Renal cortex interstitium (tissue), 15 donors: ENCODE measurements around the gene ANXA4. TPM values are rescaled to one million over a fixed set of nuclear protein-coding genes. Genes with fewer than 3 reads are reported as not detected.

Experiments used
- DNase-seq, 11 donors: peaks; one replicate each; pipeline ENCODE4 v3.0.0-alpha.2; 2013; ENCODE audit warnings: low read depth in 9 of 11, low spot score in 4 of 11; ENCODE audit errors: extremely low read depth in 1 of 11
- long read RNA-seq, 16 experiments: transcript quantifications; one replicate each; lab custom pipeline, GENCODE V29; 2026
- polyA plus RNA-seq, 3 donors: library from polyadenylated mRNA; unstranded; fragments of 120-200 nt; gene quantifications; one replicate each; pipeline ENCODE4 v1.2.1, GENCODE V29; 2013; ENCODE audit not compliant: insufficient read length in 3 of 3

ANXA4 gene
- polyA plus RNA-seq, result 100 to 1,000 TPM; 217 to 275 (median 226) TPM
- long read RNA-seq, donor 1, full-length matches to known transcripts, result 46 of 87 reads
- long read RNA-seq, donor 1, partial matches to known transcripts, result 24 of 87 reads
- long read RNA-seq, donor 1, other reads (novel, unspliced or antisense), result 17 of 87 reads
- long read RNA-seq, donor 2, full-length matches to known transcripts, result 21 of 161 reads
- long read RNA-seq, donor 2, partial matches to known transcripts, result 130 of 161 reads
- long read RNA-seq, donor 2, other reads (novel, unspliced or antisense), result 10 of 161 reads
- long read RNA-seq, donor 3, full-length matches to known transcripts, result 49 of 168 reads
- long read RNA-seq, donor 3, partial matches to known transcripts, result 68 of 168 reads
- long read RNA-seq, donor 3, other reads (novel, unspliced or antisense), result 51 of 168 reads
- long read RNA-seq, donor 4, full-length matches to known transcripts, result 34 of 207 reads
- long read RNA-seq, donor 4, partial matches to known transcripts, result 126 of 207 reads
- long read RNA-seq, donor 4, other reads (novel, unspliced or antisense), result 47 of 207 reads
- long read RNA-seq, donor 5, result 0 reads
- long read RNA-seq, donor 6, full-length matches to known transcripts, result 49 of 104 reads
- long read RNA-seq, donor 6, partial matches to known transcripts, result 37 of 104 reads
- long read RNA-seq, donor 6, other reads (novel, unspliced or antisense), result 18 of 104 reads
- long read RNA-seq, donor 7, full-length matches to known transcripts, result 48 of 117 reads
- long read RNA-seq, donor 7, partial matches to known transcripts, result 31 of 117 reads
- long read RNA-seq, donor 7, other reads (novel, unspliced or antisense), result 38 of 117 reads
- long read RNA-seq, donor 8, full-length matches to known transcripts, result 88 of 385 reads
- long read RNA-seq, donor 8, partial matches to known transcripts, result 192 of 385 reads
- long read RNA-seq, donor 8, other reads (novel, unspliced or antisense), result 105 of 385 reads
- long read RNA-seq, donor 9, transcript ANXA4-201 (13 exons, 2,799 nt), result major isoform, 46 of 109 reads
- long read RNA-seq, donor 9, partial matches to known transcripts, result 63 of 109 reads
- long read RNA-seq, donor 9, other reads (novel, unspliced or antisense), result 0 of 109 reads
- long read RNA-seq, donor 10, full-length matches to known transcripts, result 56 of 183 reads
- long read RNA-seq, donor 10, partial matches to known transcripts, result 105 of 183 reads
- long read RNA-seq, donor 10, other reads (novel, unspliced or antisense), result 22 of 183 reads
- long read RNA-seq, donor 11, full-length matches to known transcripts, result 31 of 69 reads
- long read RNA-seq, donor 11, partial matches to known transcripts, result 31 of 69 reads
- long read RNA-seq, donor 11, other reads (novel, unspliced or antisense), result 7 of 69 reads
- long read RNA-seq, donor 12, transcript ANXA4-201 (13 exons, 2,799 nt), result major isoform, 20 of 49 reads
- long read RNA-seq, donor 12, partial matches to known transcripts, result 12 of 49 reads
- long read RNA-seq, donor 12, other reads (novel, unspliced or antisense), result 16 of 49 reads
- long read RNA-seq, donor 13, full-length matches to known transcripts, result 68 of 253 reads
- long read RNA-seq, donor 13, partial matches to known transcripts, result 157 of 253 reads
- long read RNA-seq, donor 13, other reads (novel, unspliced or antisense), result 28 of 253 reads
- long read RNA-seq, donor 14, full-length matches to known transcripts, result 50 of 135 reads
- long read RNA-seq, donor 14, partial matches to known transcripts, result 64 of 135 reads
- long read RNA-seq, donor 14, other reads (novel, unspliced or antisense), result 21 of 135 reads
- long read RNA-seq, donor 15, transcript ANXA4-201 (13 exons, 2,799 nt), result major isoform, 18 of 47 reads
- long read RNA-seq, donor 15, partial matches to known transcripts, result 28 of 47 reads
- long read RNA-seq, donor 15, other reads (novel, unspliced or antisense), result 0 of 47 reads
- long read RNA-seq, donor 16, full-length matches to known transcripts, result 139 of 341 reads
- long read RNA-seq, donor 16, partial matches to known transcripts, result 142 of 341 reads
- long read RNA-seq, donor 16, other reads (novel, unspliced or antisense), result 60 of 341 reads

DNA sequence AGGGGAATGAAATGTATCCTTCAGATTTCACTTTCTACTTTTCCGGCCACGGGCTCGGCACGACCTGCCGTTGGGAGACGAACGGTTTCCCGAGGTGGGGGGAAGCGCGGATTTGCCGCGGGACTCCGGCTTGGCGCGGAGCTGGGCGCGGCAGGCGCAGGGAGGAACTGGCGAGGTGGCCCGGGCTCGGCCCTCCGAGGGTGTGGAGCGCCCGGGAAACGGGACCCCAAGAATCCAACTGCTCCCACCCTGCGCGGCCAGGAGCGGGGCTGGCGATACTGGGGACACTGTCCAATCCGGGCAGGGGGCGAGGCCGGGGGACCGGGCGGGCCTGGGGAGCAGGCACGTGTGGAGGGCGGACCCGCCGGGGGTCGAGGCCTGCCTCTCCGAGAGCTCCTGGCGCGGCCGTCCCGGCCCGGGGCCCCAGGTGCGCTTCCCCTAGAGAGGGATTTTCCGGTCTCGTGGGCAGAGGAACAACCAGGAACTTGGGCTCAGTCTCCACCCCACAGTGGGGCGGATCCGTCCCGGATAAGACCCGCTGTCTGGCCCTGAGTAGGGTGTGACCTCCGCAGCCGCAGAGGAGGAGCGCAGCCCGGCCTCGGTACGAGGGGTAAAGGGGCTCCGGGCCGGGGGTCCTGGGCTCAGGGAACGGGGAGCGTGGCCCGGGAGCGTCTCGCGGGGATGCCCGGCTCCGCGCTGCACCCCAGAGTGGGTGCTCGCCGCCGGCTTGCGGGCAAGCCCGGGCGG is at the start of gene ANXA4:
Gene ANXA4, plus strand, starts transcription at position 560 of the 747 bp plus-strand sequence. CDS start 39,432 bp downstream, outside the sequence.
- peak in 6 of 11 donors; percentile 46 to 73 (median 64) for DNase-seq

DNA sequence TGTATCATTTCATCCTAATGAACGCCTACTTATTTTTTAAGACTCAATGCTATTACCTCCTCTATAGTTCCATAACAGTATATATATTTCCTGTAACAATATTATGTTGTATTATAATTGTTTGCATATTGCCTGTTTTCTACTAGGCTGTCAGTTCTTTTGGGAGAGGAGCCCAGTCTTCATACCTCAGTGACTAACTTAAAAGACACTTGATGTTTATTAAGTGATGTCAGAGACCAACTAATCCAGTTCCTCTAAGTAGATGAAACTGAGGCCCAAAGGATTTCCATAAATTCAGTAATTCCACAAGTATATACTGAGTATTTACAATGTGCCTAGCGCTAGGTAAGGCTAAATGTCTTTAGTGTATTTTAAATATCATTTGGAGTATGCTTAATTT is 49.5 kb upstream of the ANXA4 start:
- DNase-seq, result no peak

- DNase-seq, result no peak
These were observed 48.7 kb upstream of the ANXA4 start for GRCh38 chr2:69693059-69693774.

GRCh38 chr2:69693775-69694450 is 48.0 kb upstream of the ANXA4 start:
- DNase-seq, result no peak

- no peak for DNase-seq
These were observed 46.8 kb upstream of the ANXA4 start for GRCh38 chr2:69694894-69695849.

DNA sequence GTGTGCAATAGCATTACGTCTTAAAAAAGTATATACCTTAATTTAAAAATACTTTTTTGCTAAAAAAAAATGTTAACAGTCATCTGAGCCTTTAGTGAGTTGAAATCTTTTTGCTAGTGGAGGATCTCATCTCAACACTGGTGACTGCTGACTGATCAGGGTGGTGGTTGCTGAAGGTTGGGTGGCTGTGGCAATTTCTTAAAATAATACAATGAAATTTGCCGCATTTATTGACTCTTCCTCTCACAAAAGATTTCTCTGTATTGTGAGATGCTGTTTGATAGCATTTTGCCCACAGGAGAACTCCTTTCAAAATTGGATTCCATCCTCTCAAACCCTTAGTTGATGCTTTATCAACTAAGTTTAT is 46.1 kb upstream of the ANXA4 start:
- DNase-seq, result no peak

DNA sequence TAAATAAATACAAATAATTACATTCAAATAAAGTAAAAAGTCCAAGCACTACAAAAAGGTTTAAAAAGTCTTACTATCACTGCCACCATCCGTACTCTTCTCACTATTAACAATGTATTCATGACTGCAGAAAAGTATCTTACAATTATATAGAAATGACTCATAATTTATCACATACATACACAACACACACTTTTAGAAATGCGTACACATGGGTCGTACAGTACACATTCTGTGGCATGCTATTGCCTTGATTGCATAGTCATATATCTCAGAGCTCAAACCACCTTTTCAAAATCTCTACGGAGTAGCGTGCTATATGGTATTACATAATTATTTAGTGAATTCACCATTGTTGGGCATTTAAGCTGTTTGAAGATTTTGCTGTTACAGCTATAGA is 41.6 kb upstream of the ANXA4 start:
- no peak for DNase-seq

GRCh38 chr2:69701100-69701945 is 40.6 kb upstream of the ANXA4 start:
- DNase-seq, result no peak

DNA sequence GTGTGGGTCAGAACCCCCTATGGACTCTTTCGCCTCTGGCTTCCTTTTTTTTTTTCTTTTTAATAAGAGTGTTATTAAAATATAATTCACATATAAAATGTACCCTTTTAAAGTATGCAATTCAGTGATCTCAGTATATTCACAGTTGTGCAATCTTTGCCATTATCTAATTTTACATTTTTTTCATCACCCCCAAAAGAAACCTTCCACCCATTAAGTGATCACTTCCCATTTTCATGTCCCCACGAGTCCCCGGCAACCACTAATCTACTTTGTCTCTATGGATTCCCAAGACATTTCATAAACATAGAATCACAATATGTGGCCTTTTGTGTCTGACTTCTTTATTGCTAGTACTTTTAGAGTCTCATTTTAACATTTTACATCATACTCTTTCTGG is 38.7 kb upstream of the ANXA4 start:
- no peak for DNase-seq

DNA sequence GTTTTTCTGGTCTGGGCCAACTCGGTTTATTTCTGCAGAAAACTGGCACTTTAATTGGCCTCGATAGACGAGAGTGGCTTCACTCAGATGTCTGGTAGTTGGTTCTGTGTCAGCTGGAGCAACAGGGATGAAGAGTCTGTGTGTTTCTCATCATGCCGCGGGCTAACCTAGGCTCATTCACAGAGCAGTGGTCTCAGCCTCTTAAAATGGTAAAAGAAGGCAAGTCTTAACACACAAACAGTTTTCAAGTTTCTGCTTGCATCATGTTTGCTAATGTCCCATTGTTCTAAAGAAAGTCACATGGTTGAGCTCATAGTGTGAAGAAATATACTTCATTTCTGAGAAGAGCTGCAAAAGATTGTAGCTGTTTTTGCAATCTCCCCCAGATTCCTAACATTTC is 37.5 kb upstream of the ANXA4 start:
- no peak for DNase-seq

DNA sequence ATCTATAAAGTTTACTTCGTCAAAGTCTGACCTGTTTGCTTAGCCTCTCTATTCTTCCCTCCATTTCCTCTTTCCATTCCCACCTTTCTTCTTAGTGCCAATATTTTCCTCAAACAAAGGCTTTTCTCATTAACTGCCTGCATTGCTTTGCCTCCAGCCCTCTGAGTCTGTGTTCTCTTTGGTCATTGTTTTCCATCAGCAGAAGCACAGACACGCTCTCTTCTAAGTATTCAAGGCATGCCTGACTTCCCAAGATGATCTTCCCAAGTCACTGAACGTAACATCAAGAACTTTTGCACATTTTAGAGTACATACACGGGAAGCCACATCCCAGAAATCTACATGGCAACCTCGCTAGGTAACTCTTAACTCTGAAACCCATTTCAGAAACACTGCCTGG is 32.6 kb upstream of the ANXA4 start:
- no peak for DNase-seq

GRCh38 chr2:69711971-69712370 is 30.0 kb upstream of the ANXA4 start:
- DNase-seq, result no peak

- DNase-seq, result no peak
These were observed 27.9 kb upstream of the ANXA4 start for GRCh38 chr2:69714024-69714423.
